GM12874 (cell line): Measurements from ENCODE around the gene ID1.

Source experiments
- TF ChIP-seq, protein P1 (sequence below): IDR thresholded peaks from 2 replicates; pipeline ENCODE4 v1.5.1; 2011; ENCODE audit warnings: low read depth, mild to moderate bottlenecking, control low read depth, low read length, moderate library complexity; ENCODE audit not compliant: insufficient read depth

Gene ID1

DNA sequence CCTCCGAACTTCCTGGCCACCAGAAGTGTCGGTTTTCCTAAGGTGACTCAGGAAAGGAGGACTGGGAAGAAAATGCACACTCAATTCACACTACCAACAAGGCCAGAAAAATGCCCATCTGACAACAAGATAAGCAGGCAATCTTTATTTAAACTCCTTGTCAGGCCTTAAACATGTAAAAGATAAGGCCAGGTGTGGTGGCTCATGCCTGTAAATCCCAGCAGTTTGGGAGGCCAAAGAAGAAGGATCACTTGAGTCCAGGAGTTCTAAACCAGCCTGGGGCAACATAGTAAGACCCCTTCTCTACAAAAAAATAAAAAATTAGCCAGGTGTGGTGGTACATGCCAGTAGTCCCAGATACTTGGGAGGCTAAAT, 7.6 kb upstream of the ID1 start:
- TF ChIP-seq, protein P1, sequence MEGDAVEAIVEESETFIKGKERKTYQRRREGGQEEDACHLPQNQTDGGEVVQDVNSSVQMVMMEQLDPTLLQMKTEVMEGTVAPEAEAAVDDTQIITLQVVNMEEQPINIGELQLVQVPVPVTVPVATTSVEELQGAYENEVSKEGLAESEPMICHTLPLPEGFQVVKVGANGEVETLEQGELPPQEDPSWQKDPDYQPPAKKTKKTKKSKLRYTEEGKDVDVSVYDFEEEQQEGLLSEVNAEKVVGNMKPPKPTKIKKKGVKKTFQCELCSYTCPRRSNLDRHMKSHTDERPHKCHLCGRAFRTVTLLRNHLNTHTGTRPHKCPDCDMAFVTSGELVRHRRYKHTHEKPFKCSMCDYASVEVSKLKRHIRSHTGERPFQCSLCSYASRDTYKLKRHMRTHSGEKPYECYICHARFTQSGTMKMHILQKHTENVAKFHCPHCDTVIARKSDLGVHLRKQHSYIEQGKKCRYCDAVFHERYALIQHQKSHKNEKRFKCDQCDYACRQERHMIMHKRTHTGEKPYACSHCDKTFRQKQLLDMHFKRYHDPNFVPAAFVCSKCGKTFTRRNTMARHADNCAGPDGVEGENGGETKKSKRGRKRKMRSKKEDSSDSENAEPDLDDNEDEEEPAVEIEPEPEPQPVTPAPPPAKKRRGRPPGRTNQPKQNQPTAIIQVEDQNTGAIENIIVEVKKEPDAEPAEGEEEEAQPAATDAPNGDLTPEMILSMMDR, result no peak

DNA sequence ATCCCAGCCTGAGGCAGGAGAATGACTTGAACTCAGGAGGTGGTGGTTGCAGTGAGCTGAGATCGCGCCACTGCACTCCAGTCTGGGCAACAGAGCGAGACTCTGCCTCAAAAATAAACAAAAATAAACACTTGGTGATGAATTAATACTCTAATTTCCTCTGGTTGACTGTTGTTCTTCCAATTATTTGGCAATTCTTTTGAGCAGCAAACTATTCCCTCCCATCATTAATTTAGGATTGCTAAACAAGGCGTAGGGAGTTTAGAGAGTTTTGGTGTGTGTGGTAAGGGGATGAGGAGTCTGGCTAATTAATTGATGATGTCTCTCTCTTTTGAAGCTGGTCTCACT, 2.7 kb upstream of the ID1 start:
- TF ChIP-seq, protein P1, result no peak

DNA sequence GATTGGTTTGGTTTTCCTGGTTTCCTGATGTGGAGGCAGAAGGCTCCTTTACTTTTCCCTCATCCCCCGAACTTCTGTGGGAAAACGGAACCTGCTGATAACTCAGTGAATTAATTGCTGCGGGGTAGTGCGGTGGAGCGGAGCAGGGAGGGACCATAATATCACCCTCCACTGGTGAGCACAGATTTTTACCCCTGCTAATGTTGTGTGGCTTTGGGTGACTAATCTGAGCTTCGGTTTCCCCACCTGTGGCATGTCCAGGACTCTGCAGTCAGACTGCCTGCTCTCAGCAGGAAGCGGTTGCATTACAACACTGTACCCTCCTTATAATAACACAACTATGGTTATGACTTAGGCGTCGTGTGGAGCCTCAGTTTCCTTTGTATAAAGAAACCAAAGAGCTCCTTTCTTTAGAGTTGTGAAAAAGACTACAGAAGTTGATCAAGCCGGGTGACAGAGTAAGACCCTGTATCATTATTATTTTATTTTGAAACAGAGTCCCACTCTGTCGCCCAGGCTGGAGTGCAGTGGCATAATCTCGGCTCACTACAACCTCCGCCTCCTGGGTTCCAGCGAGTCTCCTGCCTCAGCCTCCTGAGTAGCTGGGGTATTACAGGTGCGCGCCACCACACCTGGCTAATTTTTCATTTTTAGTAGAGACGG, 2.2 kb upstream of the ID1 start:
- TF ChIP-seq, protein P1, result no peak

DNA sequence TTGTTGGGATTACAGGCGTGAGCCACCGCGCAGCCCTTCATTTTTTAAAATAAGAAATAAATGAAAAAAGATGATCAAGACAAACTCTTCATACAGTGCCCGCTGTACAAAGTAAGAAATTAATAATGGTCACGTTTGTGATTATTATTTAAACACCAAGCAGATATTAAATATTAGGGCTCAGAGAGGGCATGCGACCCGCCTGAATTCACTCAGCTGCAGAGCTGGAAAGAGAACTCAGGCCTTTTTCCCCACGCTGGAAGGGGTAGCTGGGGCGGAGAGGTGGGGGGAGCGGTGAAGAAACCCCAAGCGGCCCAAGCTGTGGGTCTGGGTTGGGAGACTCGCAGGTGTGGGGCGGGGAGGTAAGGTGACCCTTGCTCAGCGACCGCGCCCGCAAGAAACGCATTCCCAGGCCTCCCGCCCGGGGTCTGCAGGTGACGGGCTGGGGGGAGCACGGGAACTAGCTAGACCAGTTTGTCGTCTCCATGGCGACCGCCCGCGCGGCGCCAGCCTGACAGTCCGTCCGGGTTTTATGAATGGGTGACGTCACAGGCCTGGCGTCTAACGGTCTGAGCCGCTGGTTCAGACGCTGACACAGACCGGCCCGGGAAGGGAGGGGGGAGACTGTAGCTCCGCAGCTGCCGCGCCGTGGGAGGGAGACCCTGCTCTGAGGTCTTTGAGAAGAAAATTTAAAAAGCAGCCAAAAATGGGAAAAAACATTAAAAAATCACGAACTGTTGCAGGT, 1.1 kb upstream of the ID1 start:
- TF ChIP-seq, protein P1, result no peak

DNA sequence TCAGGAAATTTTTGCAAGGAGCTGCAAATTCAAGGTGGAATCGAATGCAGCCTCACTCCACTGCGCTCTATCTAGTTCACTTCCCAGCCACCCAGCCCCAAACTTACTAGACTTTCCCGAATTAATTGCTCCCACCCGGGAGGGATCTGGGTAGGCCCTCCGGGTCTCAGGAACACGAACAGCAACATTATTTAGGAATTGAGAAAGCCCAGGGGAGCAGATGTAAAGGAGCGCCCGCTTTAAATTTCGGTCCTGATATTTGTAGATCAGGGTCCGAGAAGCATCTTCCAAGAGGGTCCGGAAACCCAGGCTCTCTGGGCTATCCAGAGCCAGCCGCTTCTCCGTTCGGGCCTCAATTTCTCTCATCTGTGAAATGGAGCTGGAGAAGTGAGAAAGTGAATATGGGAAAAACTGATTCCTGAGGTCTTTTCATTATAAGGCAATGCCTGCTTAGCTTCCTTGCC, 490 bp upstream of the ID1 start:
- TF ChIP-seq, protein P1, result no peak

DNA sequence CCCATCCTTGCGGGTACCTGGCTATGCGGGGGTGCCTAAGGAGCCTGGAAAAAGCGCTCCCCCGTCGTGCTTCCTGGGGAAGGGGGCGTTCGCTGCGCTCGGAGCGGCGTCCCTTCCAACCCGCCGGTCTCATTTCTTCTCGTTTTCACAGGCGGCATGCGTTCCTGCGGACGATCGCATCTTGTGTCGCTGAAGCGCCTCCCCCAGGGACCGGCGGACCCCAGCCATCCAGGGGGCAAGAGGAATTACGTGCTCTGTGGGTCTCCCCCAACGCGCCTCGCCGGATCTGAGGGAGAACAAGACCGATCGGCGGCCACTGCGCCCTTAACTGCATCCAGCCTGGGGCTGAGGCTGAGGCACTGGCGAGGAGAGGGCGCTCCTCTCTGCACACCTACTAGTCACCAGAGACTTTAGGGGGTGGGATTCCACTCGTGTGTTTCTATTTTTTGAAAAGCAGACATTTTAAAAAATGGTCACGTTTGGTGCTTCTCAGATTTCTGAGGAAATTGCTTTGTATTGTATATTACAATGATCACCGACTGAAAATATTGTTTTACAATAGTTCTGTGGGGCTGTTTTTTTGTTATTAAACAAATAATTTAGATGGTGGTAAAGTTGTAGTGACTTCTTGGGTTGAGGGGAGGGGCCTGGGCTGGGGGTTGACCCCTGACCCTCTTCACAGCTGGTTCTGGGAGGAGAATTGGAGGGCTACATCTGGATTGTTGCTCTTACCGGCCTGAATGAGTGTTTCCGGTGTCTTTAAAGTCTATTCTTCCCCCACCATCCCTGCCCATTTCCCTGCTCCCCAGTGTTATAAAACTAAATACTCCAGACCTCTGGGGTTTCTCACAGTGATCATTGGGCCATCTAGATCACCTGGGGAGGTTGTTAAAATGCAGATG, 1.1 kb downstream of the ID1 start:
- TF ChIP-seq, protein P1, result no peak

DNA sequence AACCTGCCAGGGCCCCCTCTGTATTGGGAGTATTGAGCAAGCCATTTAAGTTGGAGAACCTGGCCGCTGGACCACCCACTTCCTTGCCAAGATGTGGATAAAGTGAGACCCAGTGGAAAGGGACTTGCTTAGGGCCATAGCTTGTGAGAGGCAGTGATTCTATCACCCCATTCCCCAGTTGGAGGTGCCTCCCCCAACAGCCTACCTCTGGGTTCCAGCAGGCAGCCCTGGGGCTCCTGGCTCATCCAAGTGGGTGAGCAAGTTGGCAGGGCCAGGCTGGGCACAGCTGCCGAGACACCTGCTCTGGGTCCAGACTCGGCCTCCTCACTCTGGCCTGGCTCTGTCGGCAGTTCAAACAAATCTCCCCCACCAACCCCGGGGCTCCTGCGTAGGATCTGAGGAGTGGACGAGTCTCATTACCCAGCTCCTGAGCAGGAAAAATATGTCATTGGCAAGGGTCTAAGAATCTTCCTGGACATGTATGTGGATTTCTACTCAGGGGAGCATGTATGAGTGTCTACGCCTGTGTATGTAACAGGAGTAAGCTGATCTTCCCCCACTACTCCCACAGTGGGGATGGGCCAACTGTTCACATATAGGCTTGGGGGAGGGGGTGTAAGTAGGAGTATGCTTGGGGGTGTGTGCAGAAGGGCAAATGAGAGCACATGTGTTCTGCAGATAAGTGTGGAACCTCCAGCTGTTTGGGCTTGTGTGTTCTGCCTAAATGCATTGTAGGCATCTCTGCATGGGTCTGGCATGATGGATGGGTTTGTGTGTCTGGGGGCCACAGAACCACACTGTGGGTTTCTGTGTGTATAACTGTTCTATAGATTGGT, 1.9 kb downstream of the ID1 start:
- TF ChIP-seq, protein P1, result no peak
